Activated T-helper 2 cell treated with anti-CD3 and anti-CD28 coated beads, Interferon-gamma antibody, Interleukin-2, Interleukin-4, amounts not matched to agents 10 μg/mL and 5 μg/mL and 100 μg/mL, durations not matched to agents 14 hours and 24 hours and 36 hours (primary cell): ENCODE measurements around the gene OSBPL10. TPM values are rescaled to one million over a fixed set of nuclear protein-coding genes. Genes with fewer than 3 reads are reported as not detected.

Source experiments
- DNase-seq: peaks from one replicate; pipeline ENCODE4 v3.0.0; 2021; ENCODE audit warnings: low spot score
- H3K27ac Mint-ChIP-seq: one replicate; pipeline ENCODE4 v1.8.0; 2021; ENCODE audit warnings: mixed read lengths
- H3K27me3 Mint-ChIP-seq: one replicate; pipeline ENCODE4 v1.8.0; 2021; ENCODE audit warnings: low read depth, mixed read lengths
- H3K36me3 Mint-ChIP-seq: one replicate; pipeline ENCODE4 v1.8.0; 2021; ENCODE audit warnings: low read depth, mixed read lengths
- H3K4me1 Mint-ChIP-seq: one replicate; pipeline ENCODE4 v1.8.0; 2021; ENCODE audit warnings: low read depth, mixed read lengths
- H3K4me3 Mint-ChIP-seq: one replicate; pipeline ENCODE4 v1.8.0; 2021; ENCODE audit warnings: low read depth, mild to moderate bottlenecking, moderate library complexity, mixed read lengths
- H3K9me3 Mint-ChIP-seq: one replicate; pipeline ENCODE4 v1.8.0; 2021; ENCODE audit warnings: mixed read lengths
- intact Hi-C: fragments of 100-400 bp; cut with micrococcal nuclease; formaldehyde crosslinking; loops from one replicate; pipeline ENCODE4 v1.15.1; 2023
- total RNA-seq: library from RNA; stranded (reverse); gene quantifications from 2 replicates; pipeline ENCODE4 v1.2.3, GENCODE V29; 2022

The OSBPL10 gene
- total RNA-seq, 1 donor from 2014 or later = 42.5 TPM

DNA sequence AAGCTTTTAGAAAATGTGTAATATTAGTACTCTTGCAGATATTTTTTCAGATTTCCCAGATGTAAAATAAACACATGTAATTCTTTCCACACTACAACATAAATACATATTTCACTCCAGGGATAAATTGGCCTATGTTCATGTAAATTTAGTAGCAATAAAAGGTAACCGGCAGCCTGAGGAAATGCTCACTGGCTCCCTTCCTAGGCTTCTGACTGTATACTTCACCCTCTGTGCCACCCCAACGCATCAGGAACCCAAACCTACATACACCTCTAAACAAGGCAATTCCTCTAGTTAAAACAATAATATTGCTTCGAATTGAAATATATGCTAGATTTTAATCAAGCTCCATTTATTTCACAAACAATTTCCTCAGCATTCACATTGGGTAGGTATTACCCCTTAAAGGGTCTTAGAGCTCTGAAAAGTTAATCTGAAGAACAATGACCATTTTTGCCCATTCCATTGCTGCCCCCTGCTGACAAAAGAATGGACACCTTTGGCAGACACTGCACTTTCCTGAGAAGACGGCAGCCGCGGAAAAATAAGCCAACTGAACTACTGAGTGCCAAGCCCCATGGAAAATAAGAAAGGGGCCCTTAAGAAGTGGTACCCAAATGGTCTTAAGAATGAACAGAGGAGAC is 212.5 kb downstream of the OSBPL10 start:
- Mint-ChIP-seq H3K27me3 (no peaks in the 10 kb centered on the region), H3K4me1 (peaks cover 57% of the 10 kb centered on the region), H3K9me3 (no peaks in the 10 kb centered on the region), H3K4me3 (no peak overlapping the region), H3K36me3 (no peaks in the 10 kb centered on the region), H3K27ac (peak overlapping the region; percentile 33)
- DNase-seq = peak; percentile 36
- intact Hi-C loops = loop anchor here (5.0 kb wide), 1 partner anchor 216 kb away; no protein-coding TSS in a partner anchor

DNA sequence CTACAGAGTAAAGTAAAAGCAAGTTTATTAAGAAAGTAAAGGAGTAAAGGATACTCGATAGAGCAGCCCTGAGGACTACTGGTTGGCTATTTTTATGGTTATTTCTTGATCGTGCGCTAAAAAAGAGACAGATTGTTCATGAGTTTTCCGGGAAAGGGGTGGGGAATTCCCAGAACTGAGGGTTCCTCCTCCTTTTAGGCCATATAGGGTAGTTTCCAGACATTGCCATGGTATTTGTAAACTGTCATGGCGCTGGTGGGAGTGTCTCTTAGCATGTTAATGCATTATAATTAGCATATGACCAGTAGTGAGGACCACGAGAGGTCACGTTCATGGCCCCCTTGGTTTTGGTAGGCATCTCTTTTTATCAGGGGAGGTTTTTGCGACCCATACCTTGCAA is 213.1 kb downstream of the OSBPL10 start:
- H3K4me1 Mint-ChIP-seq = peaks cover 55% of the 10 kb centered on the region
- intact Hi-C loops = loop anchor here (5.0 kb wide), 1 partner anchor 216 kb away; no protein-coding TSS in a partner anchor
- no peaks in the 10 kb centered on the region for H3K27me3 Mint-ChIP-seq
- no peak for DNase-seq
- no peaks in the 10 kb centered on the region for H3K9me3 Mint-ChIP-seq
- H3K27ac Mint-ChIP-seq = no peak overlapping the region
- H3K4me3 Mint-ChIP-seq = no peak overlapping the region
- no peaks in the 10 kb centered on the region for H3K36me3 Mint-ChIP-seq

DNA sequence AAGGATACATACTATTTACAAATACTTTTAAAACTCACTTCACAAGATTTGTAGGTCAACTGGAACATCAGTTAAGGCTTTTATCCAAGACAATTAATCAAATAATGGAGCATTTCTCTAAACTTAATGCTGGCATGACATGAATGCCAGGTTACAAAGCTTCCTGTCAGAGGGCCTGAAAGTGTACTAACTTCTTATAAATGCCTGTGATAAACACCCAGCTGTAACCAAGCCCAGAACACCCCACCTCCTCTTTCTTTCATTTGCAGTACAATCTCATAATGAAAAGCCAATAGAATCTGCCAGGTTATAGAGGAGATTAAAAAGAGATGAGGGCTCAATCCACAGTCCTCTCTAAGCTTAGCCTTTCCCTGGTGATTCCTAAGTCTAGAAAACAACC is 214.4 kb downstream of the OSBPL10 start:
- no peak for DNase-seq
- H3K36me3 Mint-ChIP-seq = no peaks in the 10 kb centered on the region
- no peaks in the 10 kb centered on the region for H3K9me3 Mint-ChIP-seq
- H3K27me3 Mint-ChIP-seq = no peaks in the 10 kb centered on the region
- H3K4me3 Mint-ChIP-seq = no peak overlapping the region
- no peak overlapping the region for H3K27ac Mint-ChIP-seq
- intact Hi-C loops = loop anchor here (5.0 kb wide), 1 partner anchor 214 kb away; no protein-coding TSS in a partner anchor
- peaks cover 55% of the 10 kb centered on the region for H3K4me1 Mint-ChIP-seq

DNA sequence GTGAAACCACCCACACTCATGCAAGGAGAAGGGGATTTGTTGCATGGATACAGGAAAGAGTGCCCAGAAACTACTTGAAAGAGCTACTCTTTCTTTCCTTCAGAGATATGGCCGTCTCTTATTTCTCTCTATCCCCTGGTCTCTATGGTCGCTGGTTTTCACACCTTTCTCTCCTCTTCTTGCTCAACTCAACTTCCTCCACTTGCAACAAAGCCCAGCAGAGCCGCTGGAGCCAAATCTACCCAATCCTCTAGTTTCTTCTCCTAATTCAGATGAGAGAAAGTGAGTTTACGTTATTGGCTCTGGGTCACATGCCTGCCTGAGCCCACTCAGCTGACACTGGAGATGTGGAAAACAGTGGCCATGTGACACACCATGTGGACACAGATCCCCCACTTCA is 215.2 kb downstream of the OSBPL10 start:
- Mint-ChIP-seq H3K4me3 (no peak overlapping the region), H3K27me3 (no peaks in the 10 kb centered on the region), H3K4me1 (peaks cover 49% of the 10 kb centered on the region), H3K36me3 (no peaks in the 10 kb centered on the region), H3K27ac (no peak overlapping the region), H3K9me3 (no peaks in the 10 kb centered on the region)
- intact Hi-C loops = loop anchor here (5.0 kb wide), 1 partner anchor 214 kb away; no protein-coding TSS in a partner anchor
- no peak for DNase-seq

DNA sequence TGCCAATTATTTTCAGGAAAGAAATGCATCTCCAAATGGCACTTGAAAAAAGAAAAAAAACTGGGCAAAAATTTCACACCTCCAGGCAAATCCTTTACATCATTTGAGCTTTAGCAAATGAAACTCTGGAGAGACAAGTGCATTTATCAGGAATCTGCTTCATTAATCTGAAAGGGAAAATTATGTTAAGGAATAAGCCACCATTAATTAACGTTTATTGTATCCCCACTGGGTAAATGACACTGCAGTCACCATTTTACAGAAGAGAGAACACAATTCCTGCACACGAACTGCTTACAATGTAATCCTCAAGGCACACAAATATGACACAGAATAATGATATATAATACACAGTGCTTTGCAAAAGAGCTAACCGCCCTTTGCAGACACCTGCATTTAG is 217.3 kb downstream of the OSBPL10 start:
- Mint-ChIP-seq H3K4me1 (peaks cover 48% of the 10 kb centered on the region), H3K36me3 (no peaks in the 10 kb centered on the region), H3K9me3 (no peaks in the 10 kb centered on the region), H3K4me3 (no peak overlapping the region), H3K27me3 (no peaks in the 10 kb centered on the region), H3K27ac (no peak overlapping the region)
- intact Hi-C loops = loop anchor here (1.0 kb wide), 1 partner anchor 8 kb away; no protein-coding TSS in a partner anchor
- no peak for DNase-seq

DNA sequence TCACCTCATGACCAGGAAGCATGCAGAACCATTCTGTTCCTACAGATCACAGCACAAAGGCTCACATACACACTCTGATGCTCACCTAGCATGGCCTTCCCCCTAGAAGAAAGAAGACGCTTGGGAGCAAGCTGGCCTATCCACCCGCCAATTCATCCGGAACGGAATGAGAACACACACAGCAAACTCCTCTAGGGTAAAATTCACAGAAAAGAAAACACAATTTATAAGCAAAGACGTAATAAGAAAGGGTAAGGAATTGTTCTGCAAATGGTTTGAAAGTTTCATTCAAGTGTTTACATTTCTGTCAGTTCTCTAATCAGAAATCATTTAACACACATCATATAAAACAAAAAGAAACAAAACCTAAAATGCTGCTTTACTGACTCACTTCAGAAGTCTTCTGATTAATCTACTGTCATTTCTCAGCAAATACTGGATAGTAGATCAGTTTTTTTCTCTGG is 218.1 kb downstream of the OSBPL10 start:
- Mint-ChIP-seq H3K4me1 (peaks cover 51% of the 10 kb centered on the region), H3K36me3 (no peaks in the 10 kb centered on the region), H3K4me3 (no peak overlapping the region), H3K27me3 (no peaks in the 10 kb centered on the region), H3K27ac (peak overlapping the region; percentile 14), H3K9me3 (no peaks in the 10 kb centered on the region)
- intact Hi-C loops = loop anchor here (1.0 kb wide), 1 partner anchor 8 kb away; no protein-coding TSS in a partner anchor
- no peak for DNase-seq

DNA sequence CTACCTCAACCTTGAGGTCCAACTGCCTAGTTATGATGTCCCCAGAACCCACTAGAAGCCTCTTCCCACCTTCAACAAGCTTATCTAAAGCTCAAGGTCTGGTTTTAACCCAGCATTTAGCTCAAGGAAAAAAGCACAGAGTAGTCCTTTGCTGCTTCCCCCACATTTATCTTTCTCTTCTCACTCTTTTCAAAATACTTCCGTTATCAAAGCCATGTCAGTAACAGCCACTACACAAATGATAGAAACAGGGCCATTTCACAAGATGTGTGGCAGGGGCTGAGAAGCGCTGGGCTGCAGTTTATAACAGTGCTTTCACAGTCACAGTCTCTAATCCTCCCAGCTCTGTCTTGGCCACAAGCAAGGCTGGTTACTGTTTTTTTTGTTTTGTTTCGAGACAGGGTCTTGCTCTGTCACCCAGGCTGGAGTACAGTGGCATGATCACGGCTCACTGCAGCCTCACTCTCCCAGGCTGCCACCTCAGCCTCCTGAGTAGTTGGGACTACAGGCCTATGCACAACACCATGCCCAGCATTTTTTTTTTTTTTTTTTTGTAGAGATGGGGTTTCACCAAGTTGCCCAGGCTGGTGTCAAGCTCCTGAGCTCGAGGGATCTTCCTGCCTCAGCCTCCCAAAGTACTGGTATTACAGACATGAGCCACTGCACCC is 218.8 kb downstream of the OSBPL10 start:
- Mint-ChIP-seq H3K4me1 (peaks cover 51% of the 10 kb centered on the region), H3K4me3 (no peak overlapping the region), H3K36me3 (no peaks in the 10 kb centered on the region), H3K9me3 (no peaks in the 10 kb centered on the region), H3K27me3 (no peaks in the 10 kb centered on the region), H3K27ac (peak overlapping the region; percentile 23)
- no peak for DNase-seq
- intact Hi-C loops = no loop called here

DNA sequence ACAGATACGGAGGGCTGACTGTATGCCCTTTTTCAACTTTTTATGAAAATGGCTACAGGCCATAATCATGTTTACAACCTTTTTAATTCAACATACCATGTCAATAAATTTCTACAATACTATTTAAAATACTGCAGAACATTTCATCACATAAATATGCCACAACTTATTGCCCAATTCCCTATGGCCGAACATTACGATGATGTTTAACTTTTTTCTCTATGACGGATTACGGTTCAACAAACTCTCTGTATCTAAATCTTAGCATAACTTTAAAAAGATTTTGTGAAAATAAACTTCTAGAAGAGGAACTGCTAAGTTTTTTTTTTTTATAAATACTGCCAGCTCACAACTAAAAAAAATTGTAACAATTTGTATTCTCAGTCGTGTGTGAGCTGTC is 220.4 kb downstream of the OSBPL10 start:
- Mint-ChIP-seq H3K27me3 (no peaks in the 10 kb centered on the region), H3K9me3 (no peaks in the 10 kb centered on the region), H3K36me3 (no peaks in the 10 kb centered on the region), H3K27ac (no peak overlapping the region), H3K4me3 (no peak overlapping the region), H3K4me1 (peaks cover 59% of the 10 kb centered on the region)
- intact Hi-C loops = no loop called here
- DNase-seq = no peak

DNA sequence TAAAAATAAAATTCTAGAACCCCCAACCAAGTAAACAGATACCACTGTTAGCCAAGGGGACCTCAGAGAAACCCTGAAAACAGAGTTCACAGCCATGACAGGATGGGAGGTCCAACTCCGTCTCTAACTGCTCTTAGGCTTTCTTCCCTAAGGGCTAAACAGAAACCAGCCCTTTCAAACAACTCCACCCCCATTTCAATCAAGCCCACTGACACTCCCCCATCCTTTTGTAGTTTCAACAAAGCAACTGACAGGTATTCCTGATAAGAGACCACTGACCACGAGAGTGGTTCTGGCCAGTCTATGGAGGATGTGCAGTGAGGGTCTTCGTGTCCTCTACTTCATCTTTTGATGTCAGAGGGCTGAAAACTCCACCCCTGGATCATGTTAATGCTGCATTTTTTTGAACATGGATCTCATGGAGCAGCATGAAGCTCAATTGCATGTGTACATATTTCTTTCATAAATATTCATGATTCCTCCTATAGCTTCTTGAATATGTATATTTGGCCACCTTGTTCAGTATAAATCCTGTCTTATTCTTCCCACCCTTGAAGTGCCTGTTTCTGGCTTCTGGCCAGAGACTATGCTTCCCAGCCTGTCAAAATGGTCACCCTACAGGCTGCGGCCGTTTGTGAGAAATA is 222.6 kb downstream of the OSBPL10 start:
- no peak overlapping the region for H3K4me3 Mint-ChIP-seq
- H3K27ac Mint-ChIP-seq = peak overlapping the region; percentile 60
- peaks cover 69% of the 10 kb centered on the region for H3K4me1 Mint-ChIP-seq
- peaks cover 2% of the 10 kb centered on the region for H3K36me3 Mint-ChIP-seq
- DNase-seq = no peak
- no peaks in the 10 kb centered on the region for H3K27me3 Mint-ChIP-seq
- no peaks in the 10 kb centered on the region for H3K9me3 Mint-ChIP-seq
- intact Hi-C loops = loop anchor here (5.0 to 10.0 kb wide), 7 partner anchors 121 to 1141 kb away; no protein-coding TSS in a partner anchor

DNA sequence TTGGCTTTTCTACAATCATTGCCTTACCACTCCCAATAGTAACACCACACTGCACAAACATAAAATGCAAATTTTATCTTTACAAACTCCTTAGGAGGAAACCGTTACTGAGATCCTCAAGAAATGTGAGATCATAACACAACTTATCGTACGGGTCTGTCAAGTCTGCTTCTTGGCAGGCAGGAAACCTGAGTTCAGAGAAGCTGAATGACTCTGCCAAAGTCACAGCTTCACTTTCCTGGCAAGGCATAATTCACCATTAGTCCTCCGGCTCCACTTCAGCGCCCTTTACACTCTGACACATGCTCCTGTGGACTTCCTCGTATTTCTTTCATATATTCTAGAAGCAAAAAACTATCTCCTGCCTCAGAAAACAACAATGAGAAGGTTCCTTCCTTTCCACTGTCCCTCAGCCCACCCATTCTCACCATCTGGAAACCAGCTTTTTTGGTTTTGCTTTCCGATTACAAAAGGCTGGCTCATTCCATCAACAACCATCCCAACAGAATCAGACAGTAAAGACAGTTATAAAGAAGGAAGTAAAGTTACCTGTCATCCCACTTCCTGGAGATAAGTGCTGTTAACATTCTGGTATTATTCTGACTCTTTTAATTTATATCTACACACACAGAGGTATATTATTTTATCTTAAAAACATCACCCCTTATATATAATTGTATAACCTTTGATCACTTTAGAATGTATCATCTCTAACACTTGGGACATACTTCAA is 225.0 kb downstream of the OSBPL10 start:
- intact Hi-C loops = loop anchor here (1.0 to 10.0 kb wide), 13 partner anchors 7 to 1139 kb away; partner anchors contain the start of gene STT3B
- Mint-ChIP-seq H3K4me3 (peak overlapping the region; percentile 64), H3K27me3 (no peaks in the 10 kb centered on the region), H3K27ac (peak overlapping the region; percentile 98), H3K36me3 (peaks cover 2% of the 10 kb centered on the region), H3K9me3 (no peaks in the 10 kb centered on the region), H3K4me1 (peaks cover 54% of the 10 kb centered on the region)
- peak; percentile 37 for DNase-seq

DNA sequence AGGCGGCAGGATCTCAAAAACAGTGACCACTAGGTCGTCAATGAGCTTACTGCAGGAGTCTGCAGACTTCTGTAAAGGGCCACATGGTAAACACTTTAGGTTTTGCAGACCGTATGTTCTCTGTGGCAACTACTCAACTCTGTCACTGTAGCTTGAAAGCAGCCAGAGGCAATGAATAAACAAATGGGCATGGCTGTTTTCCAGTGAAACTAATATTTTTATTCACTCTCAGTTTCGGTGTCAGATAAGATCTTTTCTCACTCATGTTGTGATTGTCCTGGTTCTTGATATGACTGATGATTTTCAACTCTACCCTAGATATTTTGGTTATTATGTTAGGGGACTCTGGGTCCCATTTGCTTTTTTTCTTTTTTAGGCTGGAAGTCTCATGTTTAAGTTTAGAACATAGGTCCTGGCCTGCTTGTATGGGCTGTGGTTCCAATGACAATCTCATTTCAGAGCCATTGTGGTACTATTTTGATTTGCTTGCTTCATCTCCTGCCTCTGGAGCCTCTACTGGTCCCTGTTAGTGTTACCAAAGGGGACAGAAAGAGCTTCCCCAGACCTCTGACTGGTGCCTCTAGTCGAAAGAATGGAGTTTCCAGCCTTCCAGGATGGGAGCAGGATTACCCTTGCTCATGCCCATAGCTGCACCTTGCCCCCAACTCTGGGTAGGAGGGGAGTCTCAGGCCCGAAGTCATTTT is 226.3 kb downstream of the OSBPL10 start:
- Mint-ChIP-seq H3K27ac (peak overlapping the region; percentile 98), H3K9me3 (no peaks in the 10 kb centered on the region), H3K36me3 (peaks cover 2% of the 10 kb centered on the region), H3K27me3 (no peaks in the 10 kb centered on the region), H3K4me1 (peaks cover 54% of the 10 kb centered on the region), H3K4me3 (no peak overlapping the region)
- DNase-seq = peak; percentile 16
- intact Hi-C loops = loop anchor here (1.0 to 10.0 kb wide), 12 partner anchors 9 to 1137 kb away; no protein-coding TSS in a partner anchor

DNA sequence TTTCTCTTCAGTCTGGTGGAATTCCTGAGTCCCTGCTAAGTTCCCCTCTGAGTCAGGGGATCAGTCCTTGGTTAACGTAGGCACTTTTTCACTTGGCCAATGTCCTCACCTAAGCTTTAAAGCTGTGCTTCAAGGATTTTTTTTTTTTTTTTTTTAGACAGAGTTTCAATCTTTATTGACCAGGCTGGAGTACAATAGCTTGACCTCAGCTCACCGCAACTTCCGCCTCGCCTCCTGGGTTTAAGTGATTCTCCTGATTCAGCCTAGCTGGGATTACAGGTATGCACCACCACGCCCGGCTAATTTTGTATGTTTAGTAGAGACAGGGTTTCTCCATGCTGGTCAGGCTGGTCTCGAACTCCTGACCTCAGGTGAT is 228.0 kb downstream of the OSBPL10 start:
- Mint-ChIP-seq H3K9me3 (no peaks in the 10 kb centered on the region), H3K36me3 (peaks cover 2% of the 10 kb centered on the region), H3K4me3 (no peak overlapping the region), H3K27ac (no peak overlapping the region), H3K4me1 (peaks cover 42% of the 10 kb centered on the region), H3K27me3 (no peaks in the 10 kb centered on the region)
- DNase-seq = no peak
- intact Hi-C loops = loop anchor here (10.0 kb wide), 2 partner anchors 362 to 678 kb away; no protein-coding TSS in a partner anchor
